Activated T-cell treated with anti-CD3 and anti-CD28 coated beads, Interleukin-2, amount 50 U/mL, for 48 hours (primary cell): Measurements from ENCODE around the gene NOL4L.
"Not testable (repeated sequence)": the region's sequence is repeated elsewhere in the genome, so short reads cannot be mapped to it uniquely, and the experiment has no call there.

Source experiments
- DNase-seq, 2 experiments: peaks; one replicate each; pipeline ENCODE4 v3.0.0-alpha.2; 2020

Gene NOL4L

GRCh38 chr20:32612351-32613191 is 27.4 kb upstream of the NOL4L start:
- no peak for DNase-seq

GRCh38 chr20:32611868-32612267 is 26.7 kb upstream of the NOL4L start:
- no peak for DNase-seq

- no peak for DNase-seq
Measured at GRCh38 chr20:32611286-32611685, 26.2 kb upstream of the NOL4L start.

GRCh38 chr20:32610472-32611218 is 25.5 kb upstream of the NOL4L start:
- DNase-seq = no peak

- DNase-seq = no peak
Measured at GRCh38 chr20:32609993-32610392, 24.9 kb upstream of the NOL4L start.

- DNase-seq = no peak
Measured at GRCh38 chr20:32609111-32609773, 24.1 kb upstream of the NOL4L start.

GRCh38 chr20:32608664-32609015 is 23.5 kb upstream of the NOL4L start:
- DNase-seq = no peak

GRCh38 chr20:32607727-32608663 is 22.9 kb upstream of the NOL4L start:
- no peak for DNase-seq

GRCh38 chr20:32607324-32607723 is 22.2 kb upstream of the NOL4L start:
- DNase-seq = no peak

GRCh38 chr20:32606790-32607189 is 21.7 kb upstream of the NOL4L start:
- DNase-seq = no peak

GRCh38 chr20:32606107-32606506 is 21.0 kb upstream of the NOL4L start:
- no peak for DNase-seq

- DNase-seq = no peak
Measured at GRCh38 chr20:32605167-32605656, 20.1 kb upstream of the NOL4L start.

- no peak for DNase-seq
Measured at GRCh38 chr20:32603046-32603726, 18.1 kb upstream of the NOL4L start.

- DNase-seq = no peak
Measured at GRCh38 chr20:32602273-32602672, 17.1 kb upstream of the NOL4L start.

GRCh38 chr20:32600681-32601237 is 15.6 kb upstream of the NOL4L start:
- DNase-seq = no peak

- no peak for DNase-seq
Measured at GRCh38 chr20:32599783-32600340, 14.7 kb upstream of the NOL4L start.

- DNase-seq = no peak
Measured at GRCh38 chr20:32598606-32599005, 13.5 kb upstream of the NOL4L start.

- DNase-seq = no peak
Measured at GRCh38 chr20:32597714-32598113, 12.6 kb upstream of the NOL4L start.

- DNase-seq = no peak
Measured at GRCh38 chr20:32596681-32597252, 11.6 kb upstream of the NOL4L start.

GRCh38 chr20:32595143-32595542 is 10.0 kb upstream of the NOL4L start:
- DNase-seq = no peak

- not testable (repeated sequence) for DNase-seq
Measured at GRCh38 chr20:32594669-32595068, 9.5 kb upstream of the NOL4L start.
